ENCODE measurements around the gene NUP214. TPM values are rescaled to one million over a fixed set of nuclear protein-coding genes. Genes with fewer than 3 reads are reported as not detected.

Gene NUP214
- total and polyA plus RNA-seq, 2 of the 4 experiments (the other 2 are of a cell fraction) = 7.9 to 13.4 TPM

GRCh38 chr9:131206495-131206894 lies 81.1 kb downstream of the NUP214 start:
- no peak overlapping the region for H3K27ac ChIP-seq (ENCODE audit: insufficient read depth, low read length)
- H3K9ac ChIP-seq (ENCODE audit: low read depth, low read length) = no peak overlapping the region
- H3K56ac ChIP-seq (ENCODE audit: extremely low read depth, insufficient read depth, low read length) = no peak overlapping the region
- H4K8ac ChIP-seq (ENCODE audit: low read depth in 2 of 2, low read length in 2 of 2) = no peak overlapping the region
- BruUV-seq (replicated peaks) = no TSS peak
- in situ Hi-C loops (cut with MboI; ENCODE audit: low sequenced_read_pairs) (no loop called here), dilution Hi-C loops (cut with HindIII; ENCODE audit: low sequenced_read_pairs, unreplicated experiment) (no loop called here), intact Hi-C loops (cut with micrococcal nuclease) (no loop called here)
- no peaks in the 10 kb centered on the region for H4K20me1 ChIP-seq (ENCODE audit: insufficient read depth, low read length)
- ChIA-PET CTCF (interaction anchor here (1.3 to 1.5 kb wide), 2 partner anchors 28 to 130 kb away, joined by 4 to 6 read pairs; no protein-coding TSS in a partner anchor), POLR2A (ENCODE audit: unreplicated experiment) (no interaction called here)
- DNase-seq (no peak), ATAC-seq (ENCODE audit: low read depth) (no peak)
- no peaks in the 10 kb centered on the region for H3K27me3 ChIP-seq (ENCODE audit: control insufficient read depth, insufficient read depth, low read length)
- no peak overlapping the region for H2BK15ac ChIP-seq (ENCODE audit: low read depth, low read length)
- no peak overlapping the region for H4K91ac ChIP-seq (ENCODE audit: insufficient read depth, low read depth, low read length)
- H2BK20ac ChIP-seq (ENCODE audit: low read depth, low read length) = no peak overlapping the region
- H2AFZ ChIP-seq (replicated peaks; ENCODE audit: low read length, poor library complexity) = no peak overlapping the region
- no peak overlapping the region for H3K18ac ChIP-seq (ENCODE audit: low read depth, low read length)
- no peak overlapping the region for H2BK120ac ChIP-seq (ENCODE audit: low read depth, low read length)
- H3K4me1 ChIP-seq (ENCODE audit: control insufficient read depth, insufficient read depth, low read length) = no peaks in the 10 kb centered on the region
- H3K4me3 ChIP-seq (ENCODE audit: insufficient read depth, low read depth, low read length) = no peak overlapping the region
- no peaks in the 10 kb centered on the region for H3K9me3 ChIP-seq (ENCODE audit: control insufficient read depth, insufficient read depth, low read length)
- no peaks in the 10 kb centered on the region for H3K9me1 ChIP-seq (ENCODE audit: insufficient read depth, low read length)
- TF ChIP-seq MAZ (IDR thresholded peaks at IDR 0.05; ENCODE audit: borderline replicate concordance, low read depth, low read length) = no peak
- TF ChIP-seq POLR2A (IDR thresholded peaks at IDR 0.05; ENCODE audit: low read depth, low read length) = no peak
- TF ChIP-seq RCOR1 (IDR thresholded peaks at IDR 0.05; ENCODE audit: insufficient replicate concordance, low read length) = no peak
- no peak for TF ChIP-seq CTCF (conservative IDR thresholded peaks at IDR 0.05; ENCODE audit: low read depth, low read length)
- TF ChIP-seq RAD21 (IDR thresholded peaks at IDR 0.05; ENCODE audit: low read length) = no peak
- no peak for TF ChIP-seq USF2 (IDR thresholded peaks at IDR 0.05; ENCODE audit: low read depth, low read length)
- TF ChIP-seq MXI1 (IDR thresholded peaks at IDR 0.05; ENCODE audit: borderline replicate concordance, low read depth, low read length) = no peak
- no peak for TF ChIP-seq MAFK (IDR thresholded peaks at IDR 0.05; ENCODE audit: low read depth, low read length)
- no peak for TF ChIP-seq NFE2L2 (IDR thresholded peaks at IDR 0.05; ENCODE audit: low read depth, low read length)
- TF ChIP-seq BHLHE40 (IDR thresholded peaks at IDR 0.05; ENCODE audit: low read depth, low read length) = no peak
- no peak for TF ChIP-seq FOS (IDR thresholded peaks at IDR 0.05; ENCODE audit: low read depth, low read length)
- no peak for TF ChIP-seq ELK1 (IDR thresholded peaks at IDR 0.05; ENCODE audit: borderline replicate concordance, low read depth, low read length)
- no peak overlapping the region for H3K14ac ChIP-seq (replicated peaks; ENCODE audit: low read depth, low read length)
- H3K4ac ChIP-seq (ENCODE audit: low read depth, low read length) = no peak overlapping the region
- no peak overlapping the region for H2AK5ac ChIP-seq (ENCODE audit: low read depth, low read length)
- no peak overlapping the region for H3K4me2 ChIP-seq (ENCODE audit: low read depth, low read length)
- H4K5ac ChIP-seq (ENCODE audit: low read depth, low read length) = no peak overlapping the region
- H3K36me3 ChIP-seq (ENCODE audit: control insufficient read depth, insufficient read depth, low read length) = peaks cover 27% of the 10 kb centered on the region
- H3K23ac ChIP-seq (ENCODE audit: low read depth, low read length) = no peak overlapping the region
- no CpG with 5 or more reads among the region's 3 CpGs for WGBS, 2 experiments (ENCODE audit: extremely low coverage in 2 of 2, insufficient read length in 1 of 2)
- H2BK5ac ChIP-seq (ENCODE audit: low read depth, low read length, poor library complexity, severe bottlenecking) = no peak overlapping the region
- H3K79me1 ChIP-seq (ENCODE audit: low read depth in 1 of 2, low read length in 2 of 2) = peaks cover 3 to 5% of the 10 kb centered on the region in 2 experiments; a peak in 1 of 4 replicates
- H2AK9ac ChIP-seq (replicated peaks; ENCODE audit: low read depth, low read length, poor library complexity) = no peak overlapping the region
